Rectal smooth muscle tissue (tissue), 1 donor: Measurements from ENCODE around the gene CACNA1A.

Source experiments
- H3K27ac ChIP-seq: one replicate; pipeline ENCODE4 v1.7.0; 2013; ENCODE audit warnings: low read depth, low read length, inconsistent platforms
- H3K27me3 ChIP-seq: one replicate; pipeline ENCODE4 v1.7.0; 2013; ENCODE audit warnings: low read length; ENCODE audit not compliant: control insufficient read depth, insufficient read depth
- H3K36me3 ChIP-seq: one replicate; pipeline ENCODE4 v1.7.0; 2013; ENCODE audit warnings: low read length; ENCODE audit not compliant: control insufficient read depth, insufficient read depth
- H3K4me1 ChIP-seq: one replicate; pipeline ENCODE4 v1.7.0; 2013; ENCODE audit warnings: low read length; ENCODE audit not compliant: control insufficient read depth, insufficient read depth
- H3K4me3 ChIP-seq: one replicate; pipeline ENCODE4 v1.7.0; 2013; ENCODE audit warnings: low read length
- H3K9ac ChIP-seq: one replicate; pipeline ENCODE4 v1.7.0; 2013; ENCODE audit warnings: low read length

Gene CACNA1A

DNA sequence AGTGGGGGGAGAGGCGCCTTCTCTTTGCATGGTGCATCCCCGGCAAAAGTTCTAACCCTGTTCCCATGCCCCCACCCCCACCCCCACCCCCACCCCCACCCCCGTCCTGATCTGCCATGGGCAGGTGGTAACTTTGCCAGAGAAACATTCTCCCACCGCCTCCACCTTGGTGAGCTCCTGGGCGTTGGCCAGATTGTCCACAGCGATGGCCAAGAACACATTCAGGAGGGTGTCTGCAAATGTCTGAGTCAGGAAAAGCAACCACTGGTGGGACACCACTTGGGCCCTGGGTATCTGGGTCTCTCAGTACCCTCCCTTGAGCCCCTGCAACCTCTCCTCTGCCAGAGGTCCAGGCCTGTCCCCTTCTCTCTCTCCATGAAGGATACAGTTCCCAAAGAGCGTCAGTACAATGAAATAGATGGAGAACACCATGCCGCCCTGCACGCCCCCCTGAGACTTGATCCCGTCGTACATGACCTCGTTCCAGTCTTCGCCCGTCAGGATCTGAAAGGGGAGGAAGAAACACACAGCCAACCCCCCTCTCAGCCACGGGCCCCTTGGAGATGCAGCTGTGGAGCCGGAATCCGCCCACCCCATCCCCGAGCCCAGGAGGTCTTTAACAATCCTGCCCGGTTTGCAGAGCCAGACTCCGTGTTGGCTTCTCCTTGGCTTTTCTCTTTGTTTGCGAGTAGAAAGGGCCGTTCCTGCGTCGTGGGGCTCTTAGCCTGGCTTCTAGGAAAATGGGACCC is 202.7 kb downstream of the CACNA1A start:
- H3K36me3 ChIP-seq, result no peaks in the 10 kb centered on the region
- H3K4me3 ChIP-seq, result no peak overlapping the region
- no peaks in the 10 kb centered on the region for H3K4me1 ChIP-seq
- H3K27me3 ChIP-seq, result peaks cover 17% of the 10 kb centered on the region
- no peak overlapping the region for H3K27ac ChIP-seq
- H3K9ac ChIP-seq, result no peak overlapping the region

GRCh38 chr19:13302526-13303270 is 203.6 kb downstream of the CACNA1A start:
- H3K4me1 ChIP-seq, result no peaks in the 10 kb centered on the region
- H3K27me3 ChIP-seq, result peaks cover 17% of the 10 kb centered on the region
- no peaks in the 10 kb centered on the region for H3K36me3 ChIP-seq
- H3K9ac ChIP-seq, result no peak overlapping the region
- H3K4me3 ChIP-seq, result no peak overlapping the region
- H3K27ac ChIP-seq, result no peak overlapping the region

DNA sequence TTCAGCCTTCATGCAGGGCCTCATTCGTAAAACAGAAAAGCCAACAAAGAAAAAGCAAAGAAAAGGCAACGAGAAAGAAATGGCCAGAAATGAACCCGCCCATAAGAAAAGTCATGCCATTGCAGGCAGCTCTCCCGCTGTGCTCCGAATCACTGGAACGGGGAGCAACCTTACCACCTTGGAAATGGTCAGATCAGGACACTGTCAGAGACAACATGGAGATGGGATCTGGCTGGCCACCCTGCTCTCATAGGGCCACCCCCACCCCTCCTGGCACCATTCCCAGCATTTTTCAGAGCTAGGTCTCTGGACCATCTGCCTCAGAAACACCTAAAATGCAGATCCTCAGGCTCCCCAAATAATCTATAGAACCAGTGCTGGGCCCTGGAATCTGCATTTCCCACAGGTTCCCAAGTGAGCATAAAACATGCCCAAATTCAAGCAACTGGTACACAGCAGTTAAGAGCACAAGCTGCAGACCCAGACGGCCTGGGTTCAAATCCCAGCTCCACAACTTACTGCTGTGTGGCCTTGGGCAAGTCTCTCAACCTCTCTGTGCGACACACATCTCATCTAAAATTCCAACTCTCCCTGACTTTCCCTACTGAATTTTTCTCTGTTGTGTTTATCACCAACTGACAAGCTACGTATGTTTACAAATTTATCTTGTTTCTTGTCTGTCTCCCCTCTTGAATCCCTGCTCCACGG is 204.5 kb downstream of the CACNA1A start:
- Histone ChIP-seq H3K4me1 (no peaks in the 10 kb centered on the region), H3K4me3 (no peak overlapping the region), H3K27me3 (peaks cover 17% of the 10 kb centered on the region)

DNA sequence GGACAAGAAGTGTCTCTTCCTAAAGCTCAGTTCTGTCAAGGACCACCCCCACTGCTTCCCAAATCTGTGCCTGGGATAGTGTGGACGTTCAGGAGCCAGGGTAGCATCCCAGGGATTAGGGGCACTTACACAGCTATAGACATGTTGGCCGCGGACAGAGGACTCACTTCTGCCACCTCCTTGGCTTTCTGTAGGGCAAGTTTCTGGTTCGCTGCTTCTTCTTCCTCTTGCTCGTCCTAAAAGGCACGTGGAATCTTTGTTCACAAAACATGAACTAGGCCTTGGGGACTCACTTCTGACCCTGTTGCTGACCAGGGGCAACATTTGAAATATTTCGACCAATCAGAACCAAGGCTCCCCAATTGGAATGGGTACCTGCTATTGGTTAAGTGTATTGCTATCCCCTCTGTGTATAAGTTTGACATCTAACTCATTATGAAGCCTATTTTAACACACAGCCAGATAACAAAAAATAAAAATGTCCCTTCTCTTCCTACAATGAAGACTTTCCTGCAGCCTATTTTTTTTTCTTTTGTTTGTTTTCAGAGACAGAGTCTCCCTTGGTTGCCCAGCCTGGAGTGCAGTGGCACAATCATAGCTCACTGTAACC is 205.8 kb downstream of the CACNA1A start:
- no peak overlapping the region for H3K9ac ChIP-seq
- H3K27me3 ChIP-seq, result peaks cover 17% of the 10 kb centered on the region

More for the DNA sequence above, 204.5 kb downstream of the CACNA1A start:
- H3K9ac ChIP-seq, result no peak overlapping the region
- no peaks in the 10 kb centered on the region for H3K36me3 ChIP-seq
- H3K27ac ChIP-seq, result no peak overlapping the region

DNA sequence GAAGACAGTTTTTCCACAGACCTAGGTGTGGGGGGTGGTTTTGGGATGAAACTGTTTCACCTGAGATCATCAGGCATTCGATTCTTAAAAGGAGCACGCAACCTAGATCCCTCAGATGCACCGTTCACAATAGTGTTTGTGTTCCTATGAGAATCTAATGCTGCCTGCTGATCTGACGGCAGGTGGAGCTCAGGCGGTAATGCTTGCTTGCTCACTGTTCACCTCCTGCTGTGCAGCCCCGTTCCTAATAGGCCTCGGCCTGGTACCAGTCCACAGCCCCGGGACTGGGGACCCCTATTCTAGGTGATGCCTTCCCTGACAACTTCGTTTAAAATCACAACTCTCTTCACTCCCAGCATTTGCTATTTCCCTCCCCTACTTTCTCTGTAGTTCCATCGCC is 206.4 kb downstream of the CACNA1A start:
- no peak overlapping the region for H3K9ac ChIP-seq
- H3K36me3 ChIP-seq, result no peaks in the 10 kb centered on the region
- no peak overlapping the region for H3K4me3 ChIP-seq
- H3K27ac ChIP-seq, result no peak overlapping the region
- peaks cover 17% of the 10 kb centered on the region for H3K27me3 ChIP-seq
- no peaks in the 10 kb centered on the region for H3K4me1 ChIP-seq

More for the DNA sequence above, 205.8 kb downstream of the CACNA1A start:
- H3K27ac ChIP-seq, result no peak overlapping the region
- H3K36me3 ChIP-seq, result no peaks in the 10 kb centered on the region
- no peaks in the 10 kb centered on the region for H3K4me1 ChIP-seq
- H3K4me3 ChIP-seq, result no peak overlapping the region

- Histone ChIP-seq H3K36me3 (no peaks in the 10 kb centered on the region), H3K9ac (no peak overlapping the region), H3K27me3 (peaks cover 17% of the 10 kb centered on the region), H3K4me3 (no peak overlapping the region), H3K4me1 (no peaks in the 10 kb centered on the region), H3K27ac (no peak overlapping the region)
These were observed 207.5 kb downstream of the CACNA1A start for GRCh38 chr19:13298565-13299481.

- Histone ChIP-seq H3K27me3 (peaks cover 6% of the 10 kb centered on the region), H3K4me3 (no peak overlapping the region), H3K27ac (no peak overlapping the region), H3K9ac (no peak overlapping the region), H3K36me3 (no peaks in the 10 kb centered on the region), H3K4me1 (no peaks in the 10 kb centered on the region)
These were observed 209.3 kb downstream of the CACNA1A start for GRCh38 chr19:13297023-13297422.

- Histone ChIP-seq H3K4me1 (no peaks in the 10 kb centered on the region), H3K27ac (no peak overlapping the region), H3K27me3 (peaks cover 6% of the 10 kb centered on the region), H3K9ac (no peak overlapping the region), H3K36me3 (no peaks in the 10 kb centered on the region), H3K4me3 (no peak overlapping the region)
These were observed 211.3 kb downstream of the CACNA1A start for GRCh38 chr19:13294812-13295567.

GRCh38 chr19:13291913-13292312 is 214.4 kb downstream of the CACNA1A start:
- no peak overlapping the region for H3K4me3 ChIP-seq
- H3K27me3 ChIP-seq, result no peaks in the 10 kb centered on the region
- no peaks in the 10 kb centered on the region for H3K4me1 ChIP-seq
- no peak overlapping the region for H3K9ac ChIP-seq
- H3K36me3 ChIP-seq, result no peaks in the 10 kb centered on the region
- H3K27ac ChIP-seq, result no peak overlapping the region

DNA sequence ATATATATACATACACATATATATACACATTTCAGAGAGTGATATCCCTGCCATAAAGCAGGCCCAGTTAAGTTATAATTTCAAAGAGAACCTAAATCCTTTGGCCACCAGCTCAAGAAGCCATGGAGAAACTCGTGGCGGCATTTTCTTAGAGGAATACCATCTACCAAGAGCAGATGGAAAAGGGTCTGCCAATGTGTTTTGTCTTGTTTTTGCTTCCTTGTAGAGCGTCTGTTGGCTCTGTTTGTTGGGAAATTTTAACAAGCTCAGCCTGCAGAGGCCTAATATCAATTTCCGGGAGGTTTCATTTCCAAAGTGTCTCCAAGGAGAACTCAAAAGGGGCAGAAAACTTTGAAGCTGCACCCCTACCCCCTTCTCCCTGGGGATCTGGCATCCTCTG is 215.5 kb downstream of the CACNA1A start:
- no peak overlapping the region for H3K9ac ChIP-seq
- no peak overlapping the region for H3K27ac ChIP-seq
- no peak overlapping the region for H3K4me3 ChIP-seq
- H3K27me3 ChIP-seq, result no peaks in the 10 kb centered on the region
- H3K4me1 ChIP-seq, result no peaks in the 10 kb centered on the region
- H3K36me3 ChIP-seq, result no peaks in the 10 kb centered on the region

DNA sequence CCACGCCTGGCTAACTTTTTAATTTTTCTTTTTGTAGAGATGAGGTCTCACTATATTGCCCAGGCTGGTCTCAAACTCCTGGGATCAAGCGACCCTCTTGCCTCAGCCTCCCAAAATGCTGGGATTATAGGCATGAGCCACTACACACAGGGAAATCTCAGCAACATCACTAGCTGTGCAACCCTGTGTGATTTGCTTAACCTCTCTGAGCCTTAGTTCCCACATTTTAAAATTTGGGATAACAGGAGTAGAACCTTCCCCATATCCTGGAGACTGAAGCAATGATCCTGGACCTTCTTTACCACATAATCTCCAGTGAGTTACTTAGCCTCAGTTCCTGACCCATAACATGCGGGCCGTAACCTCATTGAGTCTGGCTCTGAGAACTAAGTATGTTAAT is 217.0 kb downstream of the CACNA1A start:
- Histone ChIP-seq H3K4me3 (no peak overlapping the region), H3K27ac (no peak overlapping the region), H3K9ac (no peak overlapping the region), H3K4me1 (no peaks in the 10 kb centered on the region), H3K36me3 (no peaks in the 10 kb centered on the region), H3K27me3 (no peaks in the 10 kb centered on the region)
